ENCODE data around the gene SIK1.

- TF ChIP-seq ATF2 (tag by site-specific recombination; IDR thresholded peaks at IDR 0.05; ENCODE audit: low read depth): no peak
- no peak for TF ChIP-seq YY1 (tag by site-specific recombination; IDR thresholded peaks at IDR 0.05)
- TF ChIP-seq CTCF (tag by site-specific recombination; IDR thresholded peaks at IDR 0.05): no peak
Measured at GRCh38 chr21:43365611-43366426, 61.1 kb downstream of the SIK1 start.

Data from HEK293 (cell line).